NCI-H748 treated with DMSO at 0.1 percent for 48 hours (cell line): ENCODE results near the gene CCR7.

Experiments
- DNase-seq: peaks from one replicate; lab custom pipeline; 2025; lab: John Stamatoyannopoulos, UW

CCR7 gene

GRCh38 chr17:40515491-40516041, 49.7 kb downstream of the CCR7 start:
- no peak for DNase-seq

DNA sequence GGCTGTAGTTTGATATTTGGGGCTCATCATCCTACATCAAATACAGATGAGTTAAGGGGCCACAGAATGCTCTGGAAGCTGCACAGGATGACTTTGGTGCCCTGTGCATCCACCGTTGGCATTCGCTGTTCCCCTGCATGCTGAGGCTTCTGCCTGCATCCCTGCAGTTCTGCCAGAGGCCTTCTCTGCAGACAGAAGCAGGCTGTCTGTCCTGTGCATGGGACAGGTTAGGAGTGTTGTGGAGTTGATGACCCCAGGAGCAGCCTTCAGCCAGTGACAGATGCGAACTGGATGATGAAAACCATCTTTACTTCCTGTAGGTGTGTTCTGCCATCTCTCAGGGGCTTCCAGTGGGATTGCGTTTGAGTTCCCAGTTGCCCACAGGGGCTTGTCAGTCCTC, 50.3 kb downstream of the CCR7 start:
- no peak for DNase-seq

- DNase-seq, result no peak
Observed at GRCh38 chr17:40514013-40514875, 51.0 kb downstream of the CCR7 start.

DNA sequence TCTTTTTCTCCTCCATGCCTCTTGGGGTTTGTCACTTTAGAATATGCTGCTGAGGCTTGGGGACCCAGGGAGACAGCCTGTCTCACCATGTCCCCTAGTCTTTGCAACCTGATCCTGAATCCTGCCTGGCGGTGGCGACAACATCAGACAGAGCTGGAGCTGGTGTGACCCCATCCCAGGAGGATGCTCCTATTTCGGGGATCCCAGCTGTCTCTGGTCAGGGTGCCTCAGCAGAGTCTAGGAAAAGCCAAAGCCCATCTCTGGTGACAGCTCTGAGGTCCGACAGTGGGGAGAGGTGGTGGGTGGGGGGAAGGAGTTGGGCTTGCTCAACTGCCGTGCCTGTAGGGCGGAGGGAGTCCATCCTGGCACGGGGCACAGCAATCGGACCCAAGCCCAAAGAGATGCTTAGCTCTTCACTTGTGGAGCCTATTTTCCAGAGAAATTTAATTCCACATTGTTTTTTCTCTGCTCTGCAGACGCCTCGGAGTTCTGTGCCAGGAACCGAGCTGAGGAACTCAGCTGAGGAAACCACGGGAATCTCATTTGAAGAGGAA, 53.5 kb downstream of the CCR7 start:
- no peak for DNase-seq

DNA sequence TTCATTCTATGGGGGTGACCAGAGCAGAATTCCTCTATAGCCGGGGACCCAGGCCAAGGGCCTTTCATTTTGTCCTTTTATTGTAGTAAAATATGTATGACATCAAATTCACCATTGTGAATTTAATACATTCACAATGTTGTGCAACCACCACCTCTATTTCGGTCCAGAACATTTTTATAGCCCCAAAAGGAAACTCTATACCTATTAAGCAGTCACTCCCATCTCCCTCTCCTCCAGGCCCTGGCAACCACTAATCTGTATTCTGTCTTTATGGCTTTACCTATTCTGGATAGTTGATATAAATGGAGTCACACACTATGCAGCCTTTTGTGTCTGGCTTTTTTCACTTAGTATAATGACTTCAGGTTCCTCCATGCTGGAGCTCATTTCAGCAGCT, 54.1 kb downstream of the CCR7 start:
- no peak for DNase-seq

GRCh38 chr17:40510328-40510648, 55.0 kb downstream of the CCR7 start:
- DNase-seq, result no peak

GRCh38 chr17:40509626-40510327, 55.5 kb downstream of the CCR7 start:
- no peak for DNase-seq

- DNase-seq, result no peak
Observed at GRCh38 chr17:40506786-40507185, 58.5 kb downstream of the CCR7 start.
